Panc1 (cell line): ENCODE measurements around the gene IFT52. TPM values are rescaled to one million over a fixed set of nuclear protein-coding genes. Genes with fewer than 3 reads are reported as not detected.
"Not testable (repeated sequence)": the region's sequence is repeated elsewhere in the genome, so short reads cannot be mapped to it uniquely, and the experiment has no call there.

Source experiments
- ATAC-seq: fragments of 200-7000 bp; cut with Tn5 transposase; 2 replicates; pipeline ENCODE4 v1.9.1; 2020; ENCODE audit warnings: mild to moderate bottlenecking, moderate library complexity
- BruUV-seq: library from RNA; stranded (reverse); fragments of 400-500 nt; replicated peaks from 2 replicates; lab custom pipeline; 2021; lab: Mats Ljungman, UMichigan
- CTCF ChIA-PET: fragments of 300-600 bp; sonication (Branson Sonifier 250); formaldehyde crosslinking; loops from one replicate; lab custom pipeline; 2022; ENCODE audit warnings: antibody characterized with exemption; lab: Charles Lee
- POLR2A ChIA-PET: fragments of 300-600 bp; sonication (Branson Sonifier 250); formaldehyde crosslinking; loops from one replicate; lab custom pipeline; 2022; ENCODE audit warnings: antibody characterized with exemption; lab: Charles Lee
- DNase-seq: peaks from one replicate; pipeline ENCODE4 v3.0.0-alpha.2; 2010; ENCODE audit warnings: low read depth, low spot score
- H3K27ac ChIP-seq: 2 replicates; pipeline ENCODE4 v1.5.1; 2011; ENCODE audit warnings: mild to moderate bottlenecking, low read length, inconsistent platforms
- H3K27me3 ChIP-seq: fragments of 200-500 bp; sonication (Bioruptor generic); 2 replicates; pipeline ENCODE4 v1.6.0; 2014; ENCODE audit warnings: low read length, inconsistent platforms; ENCODE audit not compliant: control insufficient read depth, insufficient read depth
- H3K36me3 ChIP-seq: fragments of 200-500 bp; sonication (Bioruptor generic); 2 replicates; pipeline ENCODE4 v1.5.1; 2014; ENCODE audit warnings: inconsistent platforms, mild to moderate bottlenecking, low read length, moderate library complexity; ENCODE audit not compliant: control insufficient read depth, insufficient read depth
- H3K4me1 ChIP-seq: 2 replicates; pipeline ENCODE4 v1.5.1; 2011; ENCODE audit warnings: inconsistent platforms, mild to moderate bottlenecking, low read length, moderate library complexity; ENCODE audit not compliant: control insufficient read depth, insufficient read depth
- H3K4me3 ChIP-seq, 2 experiments: 2 replicates each; pipeline ENCODE4 v1.5.1; 2011 to 2012; ENCODE audit warnings: low read depth in 2 of 2, low read length in 2 of 2, mild to moderate bottlenecking in 2 of 2, inconsistent platforms in 1 of 2, moderate library complexity in 1 of 2
- H3K9me3 ChIP-seq: fragments of 200-500 bp; sonication (Bioruptor generic); 2 replicates; pipeline ENCODE4 v1.5.1; 2014; ENCODE audit warnings: low read depth, mild to moderate bottlenecking, inconsistent platforms, low read length, moderate library complexity; ENCODE audit not compliant: control insufficient read depth, insufficient read depth
- CTCF ChIP-seq: fragments of 450-650 bp; IDR thresholded peaks from 2 replicates; pipeline ENCODE4 v1.5.1; 2017; ENCODE audit warnings: mild to moderate bottlenecking
- POLR2AphosphoS5 ChIP-seq: IDR thresholded peaks from 2 replicates; pipeline ENCODE4 v1.6.1; 2012; ENCODE audit warnings: mild to moderate bottlenecking, low read depth, low read length, moderate library complexity
- REST ChIP-seq, 2 experiments: IDR thresholded peaks; 2 replicates each; pipeline ENCODE4 v1.6.1; 2011 to 2012; ENCODE audit warnings: low read depth in 2 of 2, control low read depth in 1 of 2, low read length in 1 of 2, mild to moderate bottlenecking in 1 of 2, moderate library complexity in 1 of 2; ENCODE audit not compliant: insufficient read depth in 1 of 2
- SIN3A ChIP-seq: IDR thresholded peaks from 2 replicates; pipeline ENCODE4 v1.6.1; 2012; ENCODE audit warnings: low read depth, mild to moderate bottlenecking, low read length, moderate library complexity, borderline replicate concordance; ENCODE audit not compliant: insufficient read depth
- TCF7L2 ChIP-seq: IDR thresholded peaks from 2 replicates; pipeline ENCODE4 v1.6.1; 2011; ENCODE audit warnings: mild to moderate bottlenecking, low read depth, low read length, inconsistent platforms
- in situ Hi-C: cut with HindIII; loops from 2 replicates; pipeline ENCODE4 v1.10.0; 2016; ENCODE audit warnings: low sequenced_read_pairs, low pct_unique_long_range_greater_than_20kb
- intact Hi-C: fragments of 100-400 bp; cut with micrococcal nuclease; formaldehyde crosslinking; loops from one replicate; pipeline ENCODE4 v1.10.0; 2022; ENCODE audit not compliant: unreplicated experiment
- total RNA-seq: library from RNA; stranded (reverse); gene quantifications from one replicate; pipeline ENCODE4 v1.2.1, GENCODE V29; 2021; ENCODE audit not compliant: unreplicated experiment

The IFT52 gene
- total RNA-seq, 1 experiment from 2014 or later: 29.2 TPM

GRCh38 chr20:43584448-43585136 is 6.1 kb upstream of the IFT52 start:
- no TSS peak for BruUV-seq
- CTCF ChIA-PET: no interaction called here

GRCh38 chr20:43586641-43587040 is 4.1 kb upstream of the IFT52 start:
- POLR2A ChIA-PET: no interaction called here
- no TSS peak for BruUV-seq
- no peaks in the 10 kb centered on the region for H3K9me3 ChIP-seq

More at GRCh38 chr20:43584448-43585136, 6.1 kb upstream of the IFT52 start:
- POLR2A ChIA-PET: no interaction called here
- no peaks in the 10 kb centered on the region for H3K36me3 ChIP-seq
- in situ Hi-C loops (no loop called here), intact Hi-C loops (no loop called here)
- H3K27me3 ChIP-seq: no peaks in the 10 kb centered on the region
- H3K9me3 ChIP-seq: no peaks in the 10 kb centered on the region
- H3K4me3 ChIP-seq: no peak overlapping the region
- no peak for DNase-seq
- ATAC-seq: no peak
- H3K27ac ChIP-seq: no peak overlapping the region
- no peak for TF ChIP-seq REST (IDR thresholded peaks at IDR 0.05; ENCODE audit: insufficient read depth in 1 of 2, low read depth in 2 of 2, low read length in 1 of 2)
- no peak for TF ChIP-seq POLR2AphosphoS5
- no peak for TF ChIP-seq SIN3A
- no peak for TF ChIP-seq TCF7L2
- H3K4me1 ChIP-seq: 0 out of 2 replicates have a peak, but pooled peaks cover under 1% of the 10 kb centered on the region

GRCh38 chr20:43588526-43588925 is 2.2 kb upstream of the IFT52 start:
- POLR2A ChIA-PET, CTCF ChIA-PET: not testable (repeated sequence)
- peaks cover 13% of the 10 kb centered on the region; the same call in 1 of the 2 replicates for H3K4me1 ChIP-seq

More at GRCh38 chr20:43586641-43587040, 4.1 kb upstream of the IFT52 start:
- no peak overlapping the region for H3K27ac ChIP-seq
- peaks cover 4% of the 10 kb centered on the region; the same call in 1 of the 2 replicates for H3K36me3 ChIP-seq
- TF ChIP-seq SIN3A (no peak), TCF7L2 (no peak), CTCF (no peak)
- DNase-seq (no peak), ATAC-seq (no peak)
- no peaks in the 10 kb centered on the region for H3K27me3 ChIP-seq
- in situ Hi-C loops: no loop called here
- H3K4me1 ChIP-seq: peaks cover 10% of the 10 kb centered on the region; the same call in 1 of the 2 replicates
- CTCF ChIA-PET: interaction anchor here (0.6 kb wide), 1 partner anchor 91 kb away, joined by 4 read pairs; no protein-coding TSS in a partner anchor
- H3K4me3 ChIP-seq: no peak overlapping the region
- intact Hi-C loops: no loop called here

More at GRCh38 chr20:43588526-43588925, 2.2 kb upstream of the IFT52 start:
- H3K27me3 ChIP-seq, BruUV-seq, ATAC-seq, H3K9me3 ChIP-seq, in situ Hi-C loops, H3K27ac ChIP-seq, intact Hi-C loops, DNase-seq, H3K4me3 ChIP-seq, H3K36me3 ChIP-seq: not testable (repeated sequence)
